PC-3 (cell line): ENCODE results near the gene RALGPS1. TPM values are rescaled to one million over a fixed set of nuclear protein-coding genes. Genes with fewer than 3 reads are reported as not detected.

ENCODE experiments used
- ATAC-seq: fragments of 200-7000 bp; cut with Tn5 transposase; 2 replicates; pipeline ENCODE4 v1.9.1; 2020; ENCODE audit warnings: mild to moderate bottlenecking, moderate library complexity
- BruUV-seq: library from RNA; stranded (reverse); fragments of 400-500 nt; replicated peaks from 2 replicates; lab custom pipeline; 2021; lab: Mats Ljungman, UMichigan
- CTCF ChIA-PET: fragments of 300-600 bp; sonication (Branson Sonifier 250); formaldehyde crosslinking; loops from one replicate; lab custom pipeline; 2022; ENCODE audit warnings: antibody characterized with exemption; lab: Charles Lee
- POLR2A ChIA-PET: fragments of 300-600 bp; sonication (Branson Sonifier 250); formaldehyde crosslinking; loops from one replicate; lab custom pipeline; 2022; ENCODE audit warnings: antibody characterized with exemption; ENCODE audit not compliant: unreplicated experiment; lab: Charles Lee
- DNase-seq: peaks from one replicate; pipeline ENCODE4 v3.0.0-alpha.2; 2015
- H2AFZ ChIP-seq: fragments of 300-600 bp; sonication (generic); 2 replicates; pipeline ENCODE4 v1.6.0; 2016; ENCODE audit warnings: antibody characterized with exemption, low read length
- H3F3A ChIP-seq: fragments of 300-600 bp; sonication (generic); one replicate; pipeline ENCODE4 v1.6.0; 2017; ENCODE audit warnings: antibody characterized with exemption, low read length, control low read depth, mild to moderate bottlenecking; ENCODE audit not compliant: unreplicated experiment
- H3K27ac ChIP-seq: fragments of 300-600 bp; sonication (generic); 2 replicates; pipeline ENCODE4 v1.5.1; 2016; ENCODE audit warnings: mild to moderate bottlenecking, low read length
- H3K27me3 ChIP-seq: fragments of 300-600 bp; sonication (generic); 2 replicates; pipeline ENCODE4 v1.6.1; 2016; ENCODE audit warnings: low read length, mixed read lengths
- H3K36me3 ChIP-seq: fragments of 300-600 bp; sonication (generic); 2 replicates; pipeline ENCODE4 v1.6.1; 2016; ENCODE audit warnings: low read depth, mixed run types, low read length, mixed read lengths
- H3K4me1 ChIP-seq: fragments of 300-600 bp; sonication (generic); 2 replicates; pipeline ENCODE4 v1.5.1; 2016; ENCODE audit warnings: low read length; ENCODE audit not compliant: insufficient read depth
- H3K4me2 ChIP-seq: fragments of 300-600 bp; sonication (generic); 2 replicates; pipeline ENCODE4 v1.6.0; 2016; ENCODE audit warnings: low read length
- H3K4me3 ChIP-seq: fragments of 300-600 bp; sonication (generic); 2 replicates; pipeline ENCODE4 v1.5.1; 2016; ENCODE audit warnings: mild to moderate bottlenecking, low read length, mixed read lengths
- H3K79me2 ChIP-seq: fragments of 300-600 bp; sonication (generic); 2 replicates; pipeline ENCODE4 v1.6.1; 2017; ENCODE audit warnings: low read length, mixed read lengths
- H3K9ac ChIP-seq: fragments of 300-600 bp; sonication (generic); 2 replicates; pipeline ENCODE4 v1.6.0; 2016; ENCODE audit warnings: mild to moderate bottlenecking, low read length
- H3K9me2 ChIP-seq: fragments of 300-600 bp; sonication (generic); replicated peaks from 2 replicates; pipeline ENCODE4 v1.6.1; 2016; ENCODE audit warnings: mixed run types, low read length, mixed read lengths
- H3K9me3 ChIP-seq: fragments of 300-600 bp; sonication (generic); 2 replicates; pipeline ENCODE4 v1.6.1; 2016; ENCODE audit warnings: low read length, mixed read lengths
- H4K20me1 ChIP-seq: fragments of 300-600 bp; sonication (generic); 2 replicates; pipeline ENCODE4 v1.6.1; 2016; ENCODE audit warnings: low read length, mixed read lengths
- EZH2 ChIP-seq: fragments of 300-600 bp; sonication (generic); IDR thresholded peaks from one replicate; pipeline ENCODE4 v1.6.1; 2017; ENCODE audit warnings: antibody characterized with exemption, mild to moderate bottlenecking, low read length; ENCODE audit not compliant: unreplicated experiment
- EZH2phosphoT487 ChIP-seq: fragments of 300-600 bp; sonication (generic); IDR thresholded peaks from 2 replicates; pipeline ENCODE4 v1.6.1; 2018; ENCODE audit warnings: mild to moderate bottlenecking, antibody characterized with exemption, low read length, borderline replicate concordance
- intact Hi-C: fragments of 100-400 bp; cut with micrococcal nuclease; formaldehyde crosslinking; loops from 2 replicates; pipeline ENCODE4 v1.9.0; 2023
- total RNA-seq: library from RNA; depleted of rRNA; stranded (reverse); fragments of >200 nt; gene quantifications from 2 replicates; pipeline ENCODE4 v1.2.3, GENCODE V29; 2014
- TF ChIP-seq, protein P1 (sequence below): fragments of 300-600 bp; sonication (generic); conservative IDR thresholded peaks from 2 replicates; pipeline ENCODE4 v1.5.1; 2017; ENCODE audit warnings: antibody characterized with exemption, low read depth, mild to moderate bottlenecking, low read length

RALGPS1 gene
- total RNA-seq, 1 experiment from 2014 or later = 10.2 TPM

DNA sequence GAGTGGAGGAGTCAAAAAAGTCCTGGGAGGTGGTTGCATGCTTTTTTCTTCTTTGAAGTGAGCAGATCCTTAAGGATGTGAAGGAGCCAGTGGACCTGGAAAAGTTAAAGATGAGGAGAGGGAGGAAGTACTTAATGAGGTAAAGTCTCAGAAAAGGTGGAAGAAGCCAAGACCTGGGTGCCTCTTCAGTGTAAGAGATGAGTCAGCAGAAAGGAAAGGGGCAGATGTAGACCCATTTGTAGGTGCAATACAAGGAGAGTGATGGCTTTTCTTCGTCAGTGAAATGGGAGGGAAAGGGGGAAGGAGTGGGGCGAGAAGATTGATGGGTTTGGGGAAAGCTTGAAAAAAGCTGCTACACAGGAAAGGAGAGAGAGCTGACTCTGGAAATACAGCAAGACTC lies 124.9 kb downstream of the RALGPS1 start:
- Histone ChIP-seq H3K79me2 (no peaks in the 10 kb centered on the region), H3K27ac (no peak overlapping the region), H3K4me3 (no peak overlapping the region), H2AFZ (no peak overlapping the region), H3K9me2 (no peaks in the 10 kb centered on the region), H3K4me1 (no peaks in the 10 kb centered on the region), H3K9ac (no peak overlapping the region), H3K4me2 (no peak overlapping the region), H4K20me1 (no peaks in the 10 kb centered on the region), H3K27me3 (no peaks in the 10 kb centered on the region), H3K36me3 (no peaks in the 10 kb centered on the region), H3K9me3 (no peaks in the 10 kb centered on the region), H3F3A (no peaks in the 10 kb centered on the region)
- ATAC-seq (no peak), DNase-seq (no peak)
- ChIA-PET POLR2A (no interaction called here), CTCF (no interaction called here)
- BruUV-seq = no TSS peak
- intact Hi-C loops = no loop called here
- TF ChIP-seq EZH2 (no peak), EZH2phosphoT487 (no peak)
- TF ChIP-seq, protein P1, sequence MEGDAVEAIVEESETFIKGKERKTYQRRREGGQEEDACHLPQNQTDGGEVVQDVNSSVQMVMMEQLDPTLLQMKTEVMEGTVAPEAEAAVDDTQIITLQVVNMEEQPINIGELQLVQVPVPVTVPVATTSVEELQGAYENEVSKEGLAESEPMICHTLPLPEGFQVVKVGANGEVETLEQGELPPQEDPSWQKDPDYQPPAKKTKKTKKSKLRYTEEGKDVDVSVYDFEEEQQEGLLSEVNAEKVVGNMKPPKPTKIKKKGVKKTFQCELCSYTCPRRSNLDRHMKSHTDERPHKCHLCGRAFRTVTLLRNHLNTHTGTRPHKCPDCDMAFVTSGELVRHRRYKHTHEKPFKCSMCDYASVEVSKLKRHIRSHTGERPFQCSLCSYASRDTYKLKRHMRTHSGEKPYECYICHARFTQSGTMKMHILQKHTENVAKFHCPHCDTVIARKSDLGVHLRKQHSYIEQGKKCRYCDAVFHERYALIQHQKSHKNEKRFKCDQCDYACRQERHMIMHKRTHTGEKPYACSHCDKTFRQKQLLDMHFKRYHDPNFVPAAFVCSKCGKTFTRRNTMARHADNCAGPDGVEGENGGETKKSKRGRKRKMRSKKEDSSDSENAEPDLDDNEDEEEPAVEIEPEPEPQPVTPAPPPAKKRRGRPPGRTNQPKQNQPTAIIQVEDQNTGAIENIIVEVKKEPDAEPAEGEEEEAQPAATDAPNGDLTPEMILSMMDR = no peak

DNA sequence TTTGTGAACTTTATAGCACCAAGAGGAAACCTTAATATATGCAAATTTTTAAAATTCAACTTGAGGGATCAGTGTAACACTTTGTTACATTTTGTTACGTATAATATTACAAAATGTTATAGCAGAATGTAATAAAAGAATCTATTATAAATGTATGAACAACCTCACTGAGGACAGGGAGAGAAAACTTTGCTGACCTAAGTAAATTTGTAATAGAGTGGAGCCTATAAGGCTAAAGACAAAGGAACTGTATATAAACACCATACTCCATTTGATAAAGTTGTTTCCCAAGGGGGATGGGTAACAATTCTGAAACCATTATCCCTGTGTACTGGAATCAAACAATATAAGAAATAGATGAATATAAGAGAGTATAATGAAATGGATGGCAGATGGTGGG lies 130.6 kb downstream of the RALGPS1 start:
- BruUV-seq = no TSS peak
- H4K20me1 ChIP-seq = no peaks in the 10 kb centered on the region
- no peaks in the 10 kb centered on the region for H3K9me3 ChIP-seq
- ChIA-PET CTCF (no interaction called here), POLR2A (no interaction called here)
- H3K79me2 ChIP-seq = no peaks in the 10 kb centered on the region
- H3K4me2 ChIP-seq = no peak overlapping the region
- DNase-seq (no peak), ATAC-seq (no peak)
- no peaks in the 10 kb centered on the region for H3K9me2 ChIP-seq
- intact Hi-C loops = no loop called here
- peaks cover 21% of the 10 kb centered on the region for H3K4me1 ChIP-seq
- no peak overlapping the region for H3K4me3 ChIP-seq
- H3F3A ChIP-seq = no peaks in the 10 kb centered on the region
- H2AFZ ChIP-seq = no peak overlapping the region
- no peak overlapping the region for H3K27ac ChIP-seq
- no peaks in the 10 kb centered on the region for H3K27me3 ChIP-seq
- H3K9ac ChIP-seq = no peak overlapping the region
- H3K36me3 ChIP-seq = no peaks in the 10 kb centered on the region
- TF ChIP-seq EZH2phosphoT487 (no peak), EZH2 (no peak)
- TF ChIP-seq, protein P1 = no peak

DNA sequence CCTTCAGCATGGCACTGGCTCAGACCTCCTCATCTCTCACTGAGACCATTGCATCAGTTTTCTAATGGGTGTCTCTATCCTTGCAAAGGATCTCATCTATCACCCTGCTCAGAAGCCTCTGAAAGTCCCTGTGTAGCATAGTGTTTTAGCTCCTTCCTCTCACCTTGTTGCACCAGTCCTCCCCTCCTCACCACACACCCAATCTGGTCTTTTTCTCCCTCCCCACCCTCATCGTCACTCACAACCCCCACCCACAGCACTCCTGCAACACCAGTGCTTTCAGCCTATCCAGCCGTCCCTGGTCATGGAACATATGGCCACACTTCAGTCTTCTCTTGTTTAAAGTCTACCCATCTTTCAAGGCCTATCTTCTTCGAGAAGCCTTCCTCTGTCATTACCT lies 133.4 kb downstream of the RALGPS1 start:
- ChIA-PET POLR2A (interaction anchor here (0.6 kb wide), 2 partner anchors 12 to 61 kb away, joined by 3 read pairs; no protein-coding TSS in a partner anchor), CTCF (no interaction called here)
- Histone ChIP-seq H3K4me1 (peaks cover 21% of the 10 kb centered on the region), H3F3A (no peaks in the 10 kb centered on the region), H2AFZ (no peak overlapping the region), H3K9me3 (no peaks in the 10 kb centered on the region), H3K79me2 (no peaks in the 10 kb centered on the region), H3K27me3 (no peaks in the 10 kb centered on the region), H3K9ac (peak overlapping the region; percentile 51), H3K4me2 (peak overlapping the region; percentile 76; the same call in 1 of the 2 replicates), H3K4me3 (no peak overlapping the region), H3K36me3 (no peaks in the 10 kb centered on the region), H4K20me1 (no peaks in the 10 kb centered on the region), H3K9me2 (no peaks in the 10 kb centered on the region), H3K27ac (peak overlapping the region; percentile 83)
- ATAC-seq (no peak), DNase-seq (no peak)
- no peak for TF ChIP-seq EZH2phosphoT487
- TF ChIP-seq EZH2 = no peak
- TF ChIP-seq, protein P1 = no peak
- intact Hi-C loops = loop anchor here (2.0 kb wide), 2 partner anchors 23 to 83 kb away; no protein-coding TSS in a partner anchor
- no TSS peak for BruUV-seq
